Small intestine (tissue), 7 donors: ENCODE results near the gene CTSE. TPM values are rescaled to one million over a fixed set of nuclear protein-coding genes. Genes with fewer than 3 reads are reported as not detected.
A peak's percentile ranks its signal among the peaks of the same experiment; 100 is the strongest.

Experiments used
- DNase-seq, 2 donors: peaks; one replicate each; pipeline versions ENCODE4 v3.0.0 to v3.0.0-alpha.2; 2013
- FAIRE-seq: peaks from 2 replicates; lab custom pipeline; 2012; peaks lifted over from hg19 to GRCh38; lab: Jason Lieb, UNC
- H3K27ac ChIP-seq, 3 donors: one replicate each; pipeline ENCODE4 v1.5.1; 2013; ENCODE audit warnings: low read length in 2 of 3, mild to moderate bottlenecking in 2 of 3, control low read depth in 1 of 3, inconsistent platforms in 1 of 3, low read depth in 1 of 3, moderate library complexity in 1 of 3
- H3K27me3 ChIP-seq, 3 donors: one replicate each; pipeline ENCODE4 v1.6.1; 2013; ENCODE audit warnings: low read length in 3 of 3, inconsistent platforms in 1 of 3; ENCODE audit not compliant: control insufficient read depth in 3 of 3, insufficient read depth in 3 of 3
- H3K36me3 ChIP-seq, 3 donors: one replicate each; pipeline ENCODE4 v1.6.1; 2013; ENCODE audit warnings: low read length in 3 of 3, inconsistent platforms in 1 of 3, low read depth in 1 of 3, mild to moderate bottlenecking in 1 of 3, moderate library complexity in 1 of 3; ENCODE audit not compliant: control insufficient read depth in 3 of 3, insufficient read depth in 2 of 3
- H3K4me1 ChIP-seq, 3 donors: one replicate each; pipeline ENCODE4 v1.6.1; 2013; ENCODE audit warnings: low read length in 2 of 3, inconsistent platforms in 1 of 3, low read depth in 1 of 3, mild to moderate bottlenecking in 1 of 3, moderate library complexity in 1 of 3; ENCODE audit not compliant: control insufficient read depth in 3 of 3, insufficient read depth in 2 of 3
- H3K4me3 ChIP-seq, 3 donors: one replicate each; pipeline ENCODE4 v1.5.1; 2013; ENCODE audit warnings: low read length in 3 of 3, control low read depth in 1 of 3, inconsistent platforms in 1 of 3, low read depth in 1 of 3, mild to moderate bottlenecking in 1 of 3, moderate library complexity in 1 of 3
- H3K9me3 ChIP-seq, 2 donors: one replicate each; pipeline ENCODE4 v1.6.1; 2013; ENCODE audit warnings: low read depth in 1 of 2, low read length in 1 of 2; ENCODE audit not compliant: control insufficient read depth in 2 of 2, insufficient read depth in 1 of 2
- WGBS, 3 donors: extraction: QIAGEN DNeasy Blood & Tissue Kit; methylation state at CpG; one replicate each; pipeline ENCODE4 v1.1.7; 2013; 5-methylcytosine and 5-hydroxymethylcytosine counted together
- polyA plus RNA-seq, 4 donors: library from polyadenylated mRNA; stranded (reverse) in 3 of 4; unstranded in 1 of 4; fragments of 200-250 nt in 3 of 4; fragments of 120-200 nt in 1 of 4; gene quantifications; one replicate each; pipeline versions ENCODE4 v1.2.1 to v1.2.3, GENCODE V29; 2013
- donor health status: healthy with polysubstance abuse.
- donor health status: control.
- donor health status: control.
- donor health status: Bipolar disorder and iron deficiency.
- donor health status: healthy.

Gene CTSE
- polyA plus RNA-seq, 4 donors: 13.0 to 216 (median 112) TPM

GRCh38 chr1:205961405-205961804, 62.3 kb downstream of the CTSE start:
- Histone ChIP-seq H3K27me3 (peaks cover 0 to 13% (median 0%) of the 10 kb centered on the region in 3 donors), H3K9me3 (no peaks in the 10 kb centered on the region), H3K36me3 (no peaks in the 10 kb centered on the region), H3K4me1 (no peaks in the 10 kb centered on the region), H3K4me3 (no peak overlapping the region), H3K27ac (no peak overlapping the region)
- DNase-seq: peak in 1 of 2 donors; percentile 7
- FAIRE-seq: no peak
- WGBS, 3 donors: 18 to 48% (median 28%) methylated on average over 2 of the region's 2 CpGs

- H3K36me3 ChIP-seq: no peaks in the 10 kb centered on the region
- no peak overlapping the region for H3K27ac ChIP-seq
- H3K9me3 ChIP-seq: no peaks in the 10 kb centered on the region
- FAIRE-seq (no peak), DNase-seq (no peak)
- no peaks in the 10 kb centered on the region for H3K4me1 ChIP-seq
- WGBS, 3 donors: 61 to 78% (median 72%) methylated on average over 4 of the region's 4 CpGs
- H3K4me3 ChIP-seq: no peak overlapping the region
- H3K27me3 ChIP-seq: peaks cover 0 to 24% (median 0%) of the 10 kb centered on the region in 3 donors
Measured at GRCh38 chr1:205959789-205960188, 63.9 kb downstream of the CTSE start.

Other genes starting within 250 kb of the CTSE start
- 100 to 1,000 TPM in 1 of 4 donors, 10 to 100 TPM in 1, 1 to 10 TPM in 2; 7.4 to 152 (median 8.9) TPM for gene RAB29, start 248.4 kb downstream of the CTSE start, polyA plus RNA-seq
- gene SLC41A1, start 210.7 kb downstream of the CTSE start, polyA plus RNA-seq: 1 to 10 TPM in 3 of 4 donors, under 1 TPM in 1; 0.89 to 9.4 (median 3.2) TPM
- under 1 TPM in 2 of 4 donors, not detected in 2; 0.15 to 0.19 TPM for gene PM20D1, start 173.8 kb downstream of the CTSE start, polyA plus RNA-seq
- under 1 TPM; 0.01 to 0.81 (median 0.13) TPM for gene SLC26A9, start 80.4 kb downstream of the CTSE start, polyA plus RNA-seq
- 1 to 10 TPM in 2 of 4 donors, under 1 TPM in 2; 0.45 to 3.6 (median 0.89) TPM for gene RAB7B, start 20.5 kb downstream of the CTSE start, polyA plus RNA-seq
- gene RHEX, start 29.3 kb upstream of the CTSE start, polyA plus RNA-seq: 1 to 10 TPM in 2 of 4 donors, under 1 TPM in 1, not detected in 1; 0.25 to 4.6 (median 3.8) TPM
- gene AVPR1B, start 93.5 kb upstream of the CTSE start, polyA plus RNA-seq: under 1 TPM in 2 of 4 donors, not detected in 2; 0.10 to 0.75 TPM
- gene FAM72A, start 178.9 kb upstream of the CTSE start, polyA plus RNA-seq: 1 to 10 TPM; 1.6 to 5.7 (median 2.0) TPM
- 10 to 100 TPM in 2 of 4 donors, 1 to 10 TPM in 2; 2.9 to 10.9 (median 7.0) TPM for gene SRGAP2, start 179.6 kb upstream of the CTSE start, polyA plus RNA-seq